Measurements from ENCODE around the gene PSMD6. TPM values are rescaled to one million over a fixed set of nuclear protein-coding genes. Genes with fewer than 3 reads are reported as not detected.

PSMD6 gene
- total and polyA plus RNA-seq, 11 donors: 60.1 to 128 (median 82.5) TPM

DNA sequence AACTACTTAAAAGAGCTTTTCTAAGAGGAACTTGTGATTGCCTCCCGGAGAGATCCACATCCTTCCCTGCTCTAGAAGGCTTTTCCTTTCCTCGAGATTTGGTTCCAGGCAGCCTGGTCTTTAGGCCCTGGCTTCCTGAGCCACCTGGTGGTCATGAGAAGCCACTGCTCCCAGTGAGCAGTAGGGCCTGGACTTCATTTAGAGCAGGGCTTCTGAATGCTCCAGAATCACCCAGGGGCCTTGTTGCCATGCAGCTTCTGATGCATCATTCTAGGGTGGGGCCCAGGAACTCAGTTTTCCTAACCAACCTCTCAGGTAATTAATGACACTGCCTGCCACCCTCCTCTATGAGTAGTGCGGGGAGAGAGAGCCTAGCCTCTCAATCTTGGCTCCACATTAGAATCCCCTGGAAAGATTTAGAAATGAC lies 29.6 kb downstream of the PSMD6 start:
- WGBS, 4 donors: 33 to 41% (median 34%) methylated on average over 3 of the region's 3 CpGs
- H3K36me3 ChIP-seq: peaks cover 0 to 99% (median 87%) of the 10 kb centered on the region in 9 donors
- peaks cover 0 to 21% (median 0%) of the 10 kb centered on the region in 12 donors for H3K4me1 ChIP-seq
- intact Hi-C loops (cut with DNase I): loop anchor here (2.0 to 10.0 kb wide), 11 partner anchors 31 to 649 kb away; partner anchors contain the start of genes ATXN7 (in 4 of the 10), SCAANT1 (in 4 of the 10) and THOC7 (in 4 of the 10)
- TF ChIP-seq, protein P1, sequence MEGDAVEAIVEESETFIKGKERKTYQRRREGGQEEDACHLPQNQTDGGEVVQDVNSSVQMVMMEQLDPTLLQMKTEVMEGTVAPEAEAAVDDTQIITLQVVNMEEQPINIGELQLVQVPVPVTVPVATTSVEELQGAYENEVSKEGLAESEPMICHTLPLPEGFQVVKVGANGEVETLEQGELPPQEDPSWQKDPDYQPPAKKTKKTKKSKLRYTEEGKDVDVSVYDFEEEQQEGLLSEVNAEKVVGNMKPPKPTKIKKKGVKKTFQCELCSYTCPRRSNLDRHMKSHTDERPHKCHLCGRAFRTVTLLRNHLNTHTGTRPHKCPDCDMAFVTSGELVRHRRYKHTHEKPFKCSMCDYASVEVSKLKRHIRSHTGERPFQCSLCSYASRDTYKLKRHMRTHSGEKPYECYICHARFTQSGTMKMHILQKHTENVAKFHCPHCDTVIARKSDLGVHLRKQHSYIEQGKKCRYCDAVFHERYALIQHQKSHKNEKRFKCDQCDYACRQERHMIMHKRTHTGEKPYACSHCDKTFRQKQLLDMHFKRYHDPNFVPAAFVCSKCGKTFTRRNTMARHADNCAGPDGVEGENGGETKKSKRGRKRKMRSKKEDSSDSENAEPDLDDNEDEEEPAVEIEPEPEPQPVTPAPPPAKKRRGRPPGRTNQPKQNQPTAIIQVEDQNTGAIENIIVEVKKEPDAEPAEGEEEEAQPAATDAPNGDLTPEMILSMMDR (IDR thresholded peaks at IDR 0.05): peak; percentile 83 to 97 (median 90)
- no peak for TF ChIP-seq POLR2A (IDR thresholded peaks at IDR 0.05)
- ATAC-seq (peak; percentile 59 to 92 (median 90)), DNase-seq (peak; percentile 65 to 73 (median 68))
- H3K27me3 ChIP-seq: no peaks in the 10 kb centered on the region
- no peak overlapping the region for H3K4me3 ChIP-seq
- no peaks in the 10 kb centered on the region for H3K9me3 ChIP-seq
- no peak overlapping the region for H3K27ac ChIP-seq

DNA sequence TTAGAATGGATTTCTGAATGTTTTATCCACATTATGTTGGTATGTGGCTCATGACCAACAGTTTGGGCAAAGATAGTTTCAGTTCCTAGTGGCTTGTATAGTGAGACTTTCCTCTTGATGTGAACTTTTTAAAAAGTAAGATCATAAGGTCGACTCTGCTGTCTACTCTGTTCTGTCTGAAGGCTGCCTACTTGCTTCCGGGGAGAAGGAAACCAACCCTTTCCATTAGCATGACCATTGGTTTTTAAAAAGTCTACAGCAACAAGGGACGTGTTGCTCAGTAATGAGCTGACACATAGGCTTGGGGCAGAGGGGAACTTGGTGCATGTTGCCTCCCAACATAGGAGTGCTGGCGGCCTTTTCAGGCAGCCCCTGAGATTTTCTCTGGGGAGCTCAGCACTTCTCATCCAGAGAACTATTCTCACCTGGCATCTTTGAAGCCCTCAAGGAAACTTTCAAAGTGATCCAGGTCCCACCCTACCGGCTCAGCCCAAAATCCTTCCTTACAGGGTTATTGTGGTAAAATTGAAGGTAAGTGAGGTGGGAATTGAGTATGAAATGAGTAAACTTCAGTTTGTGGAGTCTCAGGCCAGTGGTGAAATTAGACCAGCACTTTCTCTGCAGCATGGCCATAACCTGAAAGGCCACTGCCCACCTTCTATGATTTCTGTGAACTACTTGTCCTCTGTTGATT lies 30.6 kb downstream of the PSMD6 start:
- ATAC-seq (no peak), DNase-seq (no peak)
- Histone ChIP-seq H3K4me3 (no peak overlapping the region), H3K4me1 (peaks cover 0 to 21% (median 0%) of the 10 kb centered on the region in 12 donors), H3K27ac (peak overlapping the region in 1 of 12 donors; percentile 46), H3K9me3 (no peaks in the 10 kb centered on the region), H3K36me3 (peaks cover 0 to 99% (median 87%) of the 10 kb centered on the region in 9 donors), H3K27me3 (no peaks in the 10 kb centered on the region)
- no peak for TF ChIP-seq POLR2A (IDR thresholded peaks at IDR 0.05)
- TF ChIP-seq, protein P1 (IDR thresholded peaks at IDR 0.05): no peak
- 85 to 91% (median 91%) methylated on average over 3 to 5 of the region's 5 CpGs for WGBS, 4 donors
- intact Hi-C loops (cut with DNase I): loop anchor here (2.0 to 10.0 kb wide), 10 partner anchors 35 to 648 kb away; partner anchors contain the start of genes ATXN7 (in 4 of the 10), SCAANT1 (in 4 of the 10) and THOC7 (in 4 of the 10)

DNA sequence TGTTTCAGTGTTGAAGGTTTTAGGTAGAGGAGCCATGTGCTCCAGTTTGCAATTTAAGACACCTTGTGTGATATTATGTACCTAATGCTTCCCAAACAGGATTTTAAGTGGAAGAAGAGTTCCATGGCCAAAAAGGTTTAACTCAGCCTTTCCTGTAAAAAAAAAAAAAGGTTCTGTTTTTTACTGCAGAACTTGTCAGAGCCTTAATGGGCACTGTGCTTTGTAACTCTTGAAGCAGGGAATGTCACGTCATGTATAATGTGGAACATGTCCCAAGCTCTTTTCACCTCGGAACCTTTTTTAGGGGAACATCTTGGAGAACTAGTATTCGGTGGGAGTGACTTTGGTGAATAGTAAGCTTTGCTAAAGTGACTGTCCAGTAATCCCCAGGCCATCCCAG lies 31.6 kb downstream of the PSMD6 start:
- Histone ChIP-seq H3K27me3 (no peaks in the 10 kb centered on the region), H3K4me3 (no peak overlapping the region), H3K9me3 (no peaks in the 10 kb centered on the region), H3K27ac (no peak overlapping the region), H3K36me3 (peaks cover 0 to 99% (median 87%) of the 10 kb centered on the region in 9 donors), H3K4me1 (peaks cover 0 to 21% (median 0%) of the 10 kb centered on the region in 12 donors)
- intact Hi-C loops (cut with DNase I): loop anchor here (2.0 to 10.0 kb wide), 10 partner anchors 34 to 647 kb away; partner anchors contain the start of genes ATXN7 (in 4 of the 10), SCAANT1 (in 4 of the 10) and THOC7 (in 4 of the 10)
- TF ChIP-seq, protein P1 (IDR thresholded peaks at IDR 0.05): no peak
- no peak for TF ChIP-seq POLR2A (IDR thresholded peaks at IDR 0.05)
- DNase-seq: no peak
- WGBS, 4 donors: 94 to 100% (median 95%) methylated on average over 3 of the region's 3 CpGs
- ATAC-seq: no peak

- TF ChIP-seq, protein P1 (IDR thresholded peaks at IDR 0.05): no peak
- no peak for TF ChIP-seq POLR2A (IDR thresholded peaks at IDR 0.05)
- no peaks in the 10 kb centered on the region for H3K27me3 ChIP-seq
- H3K4me3 ChIP-seq: no peak overlapping the region
- WGBS, 4 donors: 78 to 88% (median 86%) methylated on average over 5 of the region's 5 CpGs
- H3K27ac ChIP-seq: no peak overlapping the region
- peaks cover 0 to 99% (median 85%) of the 10 kb centered on the region in 9 donors for H3K36me3 ChIP-seq
- H3K9me3 ChIP-seq: no peaks in the 10 kb centered on the region
- intact Hi-C loops (cut with DNase I): loop anchor here (5.0 to 10.0 kb wide), 9 partner anchors 33 to 646 kb away; partner anchors contain the start of genes ATXN7 (in 4 of the 10), SCAANT1 (in 4 of the 10) and THOC7 (in 4 of the 10)
- no peak for ATAC-seq
- DNase-seq: no peak
- peaks cover 0 to 21% (median 0%) of the 10 kb centered on the region in 12 donors for H3K4me1 ChIP-seq
Observed at GRCh38 chr3:63990733-63991132, 32.6 kb downstream of the PSMD6 start.
